Measurements from ENCODE around the gene GRM2. TPM values are rescaled to one million over a fixed set of nuclear protein-coding genes. Genes with fewer than 3 reads are reported as not detected.

The GRM2 gene
- total and polyA plus RNA-seq, 12 donors = 0.04 to 0.48 (median 0.17) TPM; not detected in 3

DNA sequence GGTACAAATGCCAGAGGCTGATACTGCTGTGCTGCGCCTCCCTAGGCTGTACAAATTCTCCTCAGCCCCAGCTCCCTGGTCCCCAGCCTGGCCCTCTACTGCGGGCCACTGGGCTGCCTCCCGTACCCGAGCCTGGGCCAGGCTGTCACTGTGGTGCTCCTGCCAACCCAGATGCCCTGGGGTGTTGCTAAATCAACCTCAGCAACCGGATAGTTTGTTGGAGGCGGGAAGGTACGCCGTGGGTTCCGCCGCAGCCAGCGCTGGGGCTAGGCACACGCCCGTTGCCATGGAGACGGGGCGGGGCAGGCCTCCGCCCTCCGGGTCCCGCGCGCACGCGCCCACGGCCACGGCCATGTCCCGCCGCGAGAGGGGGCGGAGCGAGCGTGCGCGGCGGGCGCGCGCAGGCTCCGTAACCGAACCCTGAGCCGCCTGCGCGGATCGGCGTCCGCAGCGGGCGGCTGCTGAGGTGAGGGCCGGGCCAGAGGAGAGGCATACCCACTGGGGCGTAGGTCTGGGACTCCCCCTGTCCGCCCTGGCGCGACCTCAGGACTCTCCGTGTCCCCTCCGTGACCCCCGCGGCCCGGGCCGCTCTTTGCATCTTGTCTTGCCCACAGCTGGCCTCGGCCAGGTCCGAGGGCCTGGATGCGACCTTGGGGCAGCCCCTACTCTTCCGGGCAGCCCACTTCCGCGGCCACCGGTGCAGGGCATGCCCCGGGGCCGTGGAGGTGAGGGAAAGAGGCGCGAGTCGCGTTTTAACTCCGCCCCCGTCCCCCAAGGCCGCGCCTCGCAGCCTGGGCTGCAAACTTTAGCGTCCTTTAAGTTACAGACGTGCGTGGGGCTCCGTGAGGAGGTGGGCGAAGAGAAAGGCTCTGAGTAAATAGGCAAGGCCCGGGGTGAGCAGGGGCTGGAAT is 35.8 kb upstream of the GRM2 start, which contains the start of gene TEX264:
TSS of gene TEX264 (plus strand) at position 430 of the 911 bp plus-strand sequence. CDS start 3,053 bp downstream, outside the sequence.
- Histone ChIP-seq H3K4me1 (replicated peaks in 1 of 2) (peaks cover 14 to 41% of the 10 kb centered on the region in 2 donors), H3K27me3 (no peaks in the 10 kb centered on the region), H3K36me3 (replicated peaks in 1 of 2) (peaks cover 0 to 9% of the 10 kb centered on the region in 2 donors), H3K9me3 (replicated peaks in 1 of 3) (no peaks in the 10 kb centered on the region), H3K4me3 (peak within 1 kb of the TSS; percentile 57 to 100 (median 88)), H3K27ac (peak within 1 kb of the TSS; percentile 90 to 96 (median 93))
- intact Hi-C loops (cut with DNase I) = loop anchor here in 1 of 2 donors (10.0 kb wide), 1 partner anchor 276 kb away; the partner anchor contains the start of gene RBM15B
- peak; percentile 65 to 85 for TF ChIP-seq POLR2A (IDR thresholded peaks at IDR 0.05)
- TF ChIP-seq, protein P1, sequence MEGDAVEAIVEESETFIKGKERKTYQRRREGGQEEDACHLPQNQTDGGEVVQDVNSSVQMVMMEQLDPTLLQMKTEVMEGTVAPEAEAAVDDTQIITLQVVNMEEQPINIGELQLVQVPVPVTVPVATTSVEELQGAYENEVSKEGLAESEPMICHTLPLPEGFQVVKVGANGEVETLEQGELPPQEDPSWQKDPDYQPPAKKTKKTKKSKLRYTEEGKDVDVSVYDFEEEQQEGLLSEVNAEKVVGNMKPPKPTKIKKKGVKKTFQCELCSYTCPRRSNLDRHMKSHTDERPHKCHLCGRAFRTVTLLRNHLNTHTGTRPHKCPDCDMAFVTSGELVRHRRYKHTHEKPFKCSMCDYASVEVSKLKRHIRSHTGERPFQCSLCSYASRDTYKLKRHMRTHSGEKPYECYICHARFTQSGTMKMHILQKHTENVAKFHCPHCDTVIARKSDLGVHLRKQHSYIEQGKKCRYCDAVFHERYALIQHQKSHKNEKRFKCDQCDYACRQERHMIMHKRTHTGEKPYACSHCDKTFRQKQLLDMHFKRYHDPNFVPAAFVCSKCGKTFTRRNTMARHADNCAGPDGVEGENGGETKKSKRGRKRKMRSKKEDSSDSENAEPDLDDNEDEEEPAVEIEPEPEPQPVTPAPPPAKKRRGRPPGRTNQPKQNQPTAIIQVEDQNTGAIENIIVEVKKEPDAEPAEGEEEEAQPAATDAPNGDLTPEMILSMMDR (IDR thresholded peaks at IDR 0.05) = no peak
- 0 to 1% (median 0%) methylated on average over 25 to 81 of the region's 81 CpGs for WGBS, 4 donors
- DNase-seq = peak; percentile 89 to 95 (median 92)

DNA sequence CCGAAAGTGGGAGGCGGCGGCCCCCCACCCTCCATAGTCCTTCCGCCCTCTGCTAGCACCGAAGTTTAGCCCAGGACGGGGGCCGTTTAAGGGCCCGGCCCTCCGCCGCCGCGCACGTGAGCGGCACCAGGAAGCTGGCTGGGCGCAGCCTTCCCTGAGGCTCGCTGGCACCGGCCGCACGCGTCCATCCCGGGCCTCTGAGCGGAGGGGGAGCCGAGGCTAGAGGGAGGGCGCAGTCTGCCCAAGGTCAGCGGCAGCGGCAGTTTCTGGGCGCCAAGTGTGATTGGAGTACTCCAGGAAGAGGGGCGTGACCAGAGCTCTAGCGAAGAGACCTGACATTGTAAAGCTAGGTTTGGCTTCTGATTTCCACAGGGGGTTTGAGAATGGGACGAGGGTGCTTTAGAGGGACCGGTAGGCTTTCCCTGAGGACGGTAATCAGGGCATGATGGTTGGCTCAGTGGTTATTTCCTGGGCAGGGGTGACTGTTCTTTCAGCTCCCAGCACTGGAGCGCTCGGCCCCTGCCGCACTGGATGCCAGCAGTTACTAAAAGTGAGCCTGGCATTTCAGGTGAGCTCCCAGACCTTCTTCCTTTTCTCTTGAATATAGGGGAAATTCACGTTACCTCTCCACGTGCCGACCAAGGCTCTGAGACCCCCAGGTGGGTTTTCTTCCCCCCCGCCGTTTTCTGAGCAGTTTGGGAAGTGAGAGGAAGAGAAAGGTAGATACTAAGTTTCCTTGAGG is 35.0 kb upstream of the GRM2 start:
- DNase-seq = peak; percentile 81 to 94 (median 87)
- no peaks in the 10 kb centered on the region for H3K9me3 ChIP-seq (replicated peaks in 1 of 3)
- peak overlapping the region; percentile 90 to 96 (median 93) for H3K27ac ChIP-seq
- peaks cover 0 to 9% of the 10 kb centered on the region in 2 donors for H3K36me3 ChIP-seq (replicated peaks in 1 of 2)
- H3K4me1 ChIP-seq (replicated peaks in 1 of 2) = peaks cover 14 to 41% of the 10 kb centered on the region in 2 donors
- 4 to 8% (median 6%) methylated on average over 16 to 40 of the region's 40 CpGs for WGBS, 4 donors
- intact Hi-C loops (cut with DNase I) = loop anchor here in 1 of 2 donors (10.0 kb wide), 1 partner anchor 277 kb away; the partner anchor contains the start of gene RBM15B
- TF ChIP-seq POLR2A (IDR thresholded peaks at IDR 0.05) = peak in 1 of 2 donors; percentile 74
- TF ChIP-seq, protein P1 (IDR thresholded peaks at IDR 0.05) = no peak
- H3K27me3 ChIP-seq = no peaks in the 10 kb centered on the region
- peak overlapping the region; percentile 57 to 100 (median 88) for H3K4me3 ChIP-seq

DNA sequence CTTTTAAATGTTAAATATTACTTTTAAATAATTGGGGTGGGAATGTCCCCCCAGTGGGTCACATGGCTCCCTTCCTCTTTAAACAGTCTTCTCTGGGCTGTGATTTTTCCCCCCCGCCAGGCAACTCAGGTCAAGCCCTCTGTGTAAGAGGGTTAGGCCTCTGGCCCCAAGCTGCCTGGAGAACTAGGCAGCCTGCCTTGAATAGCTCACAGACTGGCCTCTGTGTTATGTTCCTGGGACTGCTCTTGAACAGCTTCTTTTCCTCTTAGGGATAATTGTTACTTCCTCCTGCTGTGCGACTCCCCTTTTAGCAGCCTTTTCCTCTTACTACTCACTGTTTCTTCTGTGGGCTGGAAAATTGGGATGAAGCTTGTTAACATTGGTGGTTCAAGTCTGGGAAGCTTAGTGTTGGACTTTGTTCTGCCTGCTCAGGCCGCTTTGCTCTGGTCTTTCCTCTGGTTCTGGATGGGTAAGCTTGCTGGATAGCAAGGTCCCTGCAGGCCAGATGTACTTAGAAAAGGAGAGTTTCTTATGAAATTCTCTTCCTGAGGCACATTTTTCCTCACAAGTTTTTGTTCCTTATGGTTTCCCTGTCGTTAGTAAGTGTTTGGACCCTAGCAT is 33.6 kb upstream of the GRM2 start:
- no peaks in the 10 kb centered on the region for H3K27me3 ChIP-seq
- H3K4me3 ChIP-seq = no peak overlapping the region
- TF ChIP-seq, protein P1 (IDR thresholded peaks at IDR 0.05) = no peak
- TF ChIP-seq POLR2A (IDR thresholded peaks at IDR 0.05) = no peak
- H3K36me3 ChIP-seq (replicated peaks in 1 of 2) = peaks cover 0 to 9% of the 10 kb centered on the region in 2 donors
- no peak overlapping the region for H3K27ac ChIP-seq
- H3K4me1 ChIP-seq (replicated peaks in 1 of 2) = peaks cover 14 to 41% of the 10 kb centered on the region in 2 donors
- intact Hi-C loops (cut with DNase I) = loop anchor here in 1 of 2 donors (10.0 kb wide), 1 partner anchor 278 kb away; the partner anchor contains the start of gene RBM15B
- WGBS, 4 donors = 80 to 88% (median 85%) methylated on average over 4 of the region's 4 CpGs
- no peaks in the 10 kb centered on the region for H3K9me3 ChIP-seq (replicated peaks in 1 of 3)
- DNase-seq = peak in 3 of 7 donors; percentile 8 to 46 (median 13)

Measured in adrenal gland (tissue), 12 donors.